Lower leg skin (tissue), 4 donors: ENCODE results near the gene SLC22A15. TPM values are rescaled to one million over a fixed set of nuclear protein-coding genes. Genes with fewer than 3 reads are reported as not detected.
"Not testable (repeated sequence)": the region's sequence is repeated elsewhere in the genome, so short reads cannot be mapped to it uniquely, and the experiment has no call there.

Experiments used
- DNase-seq, 2 donors: peaks; one replicate each; pipeline ENCODE4 v3.0.0-alpha.2; 2019; ENCODE audit warnings: low spot score in 2 of 2
- H3K4me3 ChIP-seq: fragments of 200-600 bp; sonication (generic); 2 replicates; pipeline ENCODE4 v1.5.1; 2017; ENCODE audit warnings: mild to moderate bottlenecking, low read depth; ENCODE audit not compliant: poor library complexity, severe bottlenecking
- POLR2A ChIP-seq, 2 donors: fragments of 450-650 bp; IDR thresholded peaks; one replicate each; pipeline ENCODE4 v1.6.1; 2016 to 2017; ENCODE audit warnings: antibody characterized with exemption in 2 of 2, mild to moderate bottlenecking in 1 of 2, moderate library complexity in 1 of 2
- WGBS, 2 donors: methylation state at CpG; one replicate each; pipeline ENCODE4 v1.1.5; 2018; 5-methylcytosine and 5-hydroxymethylcytosine counted together
- intact Hi-C: fragments of 100-400 bp; cut with DNase I; formaldehyde crosslinking; loops from one replicate; pipeline ENCODE4 v1.15.0; 2023; ENCODE audit warnings: low total_unique reads
- total RNA-seq, 4 donors: library from RNA; depleted of rRNA; stranded (reverse); fragments of >200 nt; gene quantifications; one replicate each; pipeline ENCODE4 v1.1.0, GENCODE V29; 2016
- TF ChIP-seq, protein P1 (sequence below), 3 donors: fragments of 450-650 bp; IDR thresholded peaks; one replicate each; pipeline ENCODE4 v1.5.1; 2016; ENCODE audit warnings: antibody characterized with exemption in 3 of 3, mild to moderate bottlenecking in 3 of 3, moderate library complexity in 2 of 3

SLC22A15 gene
- total RNA-seq, 4 donors from 2014 or later = 7.9 to 11.5 (median 10.5) TPM

- WGBS, 2 donors = 93 to 99% methylated on average over 4 of the region's 4 CpGs
- no peak for DNase-seq
- TF ChIP-seq POLR2A (IDR thresholded peaks at IDR 0.05) = no peak
- TF ChIP-seq, protein P1, sequence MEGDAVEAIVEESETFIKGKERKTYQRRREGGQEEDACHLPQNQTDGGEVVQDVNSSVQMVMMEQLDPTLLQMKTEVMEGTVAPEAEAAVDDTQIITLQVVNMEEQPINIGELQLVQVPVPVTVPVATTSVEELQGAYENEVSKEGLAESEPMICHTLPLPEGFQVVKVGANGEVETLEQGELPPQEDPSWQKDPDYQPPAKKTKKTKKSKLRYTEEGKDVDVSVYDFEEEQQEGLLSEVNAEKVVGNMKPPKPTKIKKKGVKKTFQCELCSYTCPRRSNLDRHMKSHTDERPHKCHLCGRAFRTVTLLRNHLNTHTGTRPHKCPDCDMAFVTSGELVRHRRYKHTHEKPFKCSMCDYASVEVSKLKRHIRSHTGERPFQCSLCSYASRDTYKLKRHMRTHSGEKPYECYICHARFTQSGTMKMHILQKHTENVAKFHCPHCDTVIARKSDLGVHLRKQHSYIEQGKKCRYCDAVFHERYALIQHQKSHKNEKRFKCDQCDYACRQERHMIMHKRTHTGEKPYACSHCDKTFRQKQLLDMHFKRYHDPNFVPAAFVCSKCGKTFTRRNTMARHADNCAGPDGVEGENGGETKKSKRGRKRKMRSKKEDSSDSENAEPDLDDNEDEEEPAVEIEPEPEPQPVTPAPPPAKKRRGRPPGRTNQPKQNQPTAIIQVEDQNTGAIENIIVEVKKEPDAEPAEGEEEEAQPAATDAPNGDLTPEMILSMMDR (IDR thresholded peaks at IDR 0.05) = no peak
- intact Hi-C loops = no loop called here
- no peak overlapping the region for H3K4me3 ChIP-seq
Measured at GRCh38 chr1:116026631-116027030, 50.3 kb downstream of the SLC22A15 start.

GRCh38 chr1:116031302-116031835, 55.1 kb downstream of the SLC22A15 start:
- no peak for DNase-seq
- 83 to 87% methylated on average over 13 of the region's 13 CpGs for WGBS, 2 donors
- intact Hi-C loops = no loop called here
- no peak for TF ChIP-seq POLR2A (IDR thresholded peaks at IDR 0.05)
- TF ChIP-seq, protein P1 (IDR thresholded peaks at IDR 0.05) = no peak
- H3K4me3 ChIP-seq = no peak overlapping the region

GRCh38 chr1:116033322-116033721, 57.0 kb downstream of the SLC22A15 start:
- TF ChIP-seq, protein P1 (IDR thresholded peaks at IDR 0.05) = no peak
- no peak for TF ChIP-seq POLR2A (IDR thresholded peaks at IDR 0.05)
- intact Hi-C loops = no loop called here
- WGBS, 2 donors = 53% methylated on average over 3 of the region's 3 CpGs
- no peak for DNase-seq
- no peak overlapping the region for H3K4me3 ChIP-seq

DNA sequence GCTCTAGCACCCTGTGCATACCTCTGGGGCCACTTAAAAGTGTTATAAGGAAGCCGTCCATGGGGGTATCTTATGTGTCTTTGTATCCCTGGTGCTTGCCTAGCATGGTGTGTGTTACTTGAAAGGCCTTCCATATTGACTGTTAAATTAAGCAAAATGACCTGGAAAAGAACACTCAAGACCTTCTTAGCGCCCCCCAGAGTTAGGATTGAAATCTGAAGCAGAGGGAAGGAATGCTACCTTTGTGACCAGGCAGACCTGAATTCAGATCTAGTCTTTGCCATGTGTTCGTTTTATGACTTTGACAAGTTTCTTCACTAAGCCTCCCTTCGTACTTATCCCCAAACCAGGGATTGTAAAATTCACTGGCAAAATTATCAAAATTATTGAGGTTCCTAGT, 59.9 kb downstream of the SLC22A15 start:
- intact Hi-C loops = no loop called here
- no peak for TF ChIP-seq POLR2A (IDR thresholded peaks at IDR 0.05)
- 83 to 92% methylated on average over 4 of the region's 4 CpGs for WGBS, 2 donors
- no peak overlapping the region for H3K4me3 ChIP-seq
- no peak for DNase-seq

GRCh38 chr1:116038679-116039078, 62.4 kb downstream of the SLC22A15 start:
- intact Hi-C loops = no loop called here
- no peak overlapping the region for H3K4me3 ChIP-seq
- no peak for TF ChIP-seq POLR2A (IDR thresholded peaks at IDR 0.05)
- TF ChIP-seq, protein P1 (IDR thresholded peaks at IDR 0.05) = no peak
- no peak for DNase-seq
- 34 to 74% methylated on average over 1 to 2 of the region's 2 CpGs for WGBS, 2 donors

- no peak overlapping the region for H3K4me3 ChIP-seq
- no peak for DNase-seq
- TF ChIP-seq, protein P1 (IDR thresholded peaks at IDR 0.05) = no peak
- no peak for TF ChIP-seq POLR2A (IDR thresholded peaks at IDR 0.05)
- 98 to 100% methylated on average over 4 of the region's 4 CpGs for WGBS, 2 donors
- intact Hi-C loops = no loop called here
Measured at GRCh38 chr1:116044071-116044470, 67.8 kb downstream of the SLC22A15 start.

DNA sequence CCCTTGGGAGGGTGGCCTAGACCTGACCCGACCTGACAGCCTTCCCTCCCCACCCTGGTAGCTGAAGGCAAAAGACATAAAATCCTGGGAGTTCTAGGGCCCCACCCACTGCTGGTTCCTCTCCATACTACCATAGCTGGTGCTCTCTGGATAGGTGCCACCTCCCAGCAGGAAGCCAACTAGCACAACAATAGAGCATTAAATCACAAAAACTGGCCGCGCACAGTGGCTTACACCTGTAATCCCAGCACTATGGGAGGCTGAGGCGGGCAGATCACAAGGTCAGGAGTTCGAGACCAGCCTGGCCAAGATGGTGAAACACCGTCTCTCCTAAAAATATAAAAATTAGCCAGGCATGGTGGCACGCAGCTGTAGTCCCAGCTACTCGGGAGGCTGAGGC, 70.6 kb downstream of the SLC22A15 start:
- intact Hi-C loops, DNase-seq, H3K4me3 ChIP-seq: not testable (repeated sequence)
- 90 to 91% methylated on average over 8 of the region's 8 CpGs for WGBS, 2 donors

- DNase-seq, intact Hi-C loops, H3K4me3 ChIP-seq: not testable (repeated sequence)
- 97% methylated on average over 16 of the region's 16 CpGs for WGBS, 2 donors
Measured at GRCh38 chr1:116051896-116052295, 75.6 kb downstream of the SLC22A15 start.
